HG03342 (cell line): ENCODE results near the gene PCDHA1.

Experiments used
- ATAC-seq: cut with Tn5 transposase; IDR thresholded peaks from one replicate; pipeline ENCODE4 v1.9.1; 2021; ENCODE audit warnings: mild to moderate bottlenecking, moderate library complexity; ENCODE audit not compliant: unreplicated experiment

The PCDHA1 gene

GRCh38 chr5:140986117-140986521 lies 200.2 kb downstream of the PCDHA1 start:
- ATAC-seq, result no peak

GRCh38 chr5:140988100-140988499 lies 202.2 kb downstream of the PCDHA1 start:
- no peak for ATAC-seq

- ATAC-seq, result no peak
Observed at GRCh38 chr5:140988608-140989007, 202.7 kb downstream of the PCDHA1 start.

DNA sequence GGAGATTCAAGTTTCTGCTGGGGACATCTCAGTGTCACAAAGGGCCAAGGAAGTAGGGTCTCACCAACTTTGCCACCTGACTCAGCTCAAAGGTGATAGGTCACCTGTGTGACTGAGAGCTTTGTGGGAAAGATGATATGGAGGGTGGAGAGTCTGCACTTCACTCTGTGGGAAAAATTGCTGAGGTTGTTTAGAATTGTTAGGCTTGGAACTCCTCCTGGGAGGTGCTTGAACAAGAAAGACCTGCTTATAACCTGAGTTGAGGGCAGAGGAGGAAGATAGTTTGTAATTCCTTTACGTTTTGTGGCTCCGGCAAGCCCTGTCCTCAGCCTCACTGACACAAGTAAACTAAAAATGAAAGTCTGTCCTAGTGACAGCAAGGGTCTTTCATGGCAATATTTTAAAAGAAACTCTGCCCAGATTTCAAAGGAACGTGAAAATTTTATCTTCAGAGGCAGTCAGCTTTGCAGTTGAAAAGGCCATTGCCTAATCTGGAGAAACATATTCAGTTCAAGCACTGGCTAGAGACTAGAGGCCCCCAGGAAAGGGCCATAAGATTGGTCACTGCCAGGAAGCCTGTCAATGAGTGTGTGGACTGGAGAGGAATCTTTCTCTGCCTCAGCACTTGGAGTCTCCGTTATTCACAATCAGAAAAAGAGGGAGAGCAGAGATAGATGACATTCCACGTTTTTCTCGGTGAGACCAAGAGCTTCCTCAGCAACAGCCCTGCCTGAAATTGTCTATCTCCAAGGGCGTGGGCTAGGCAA lies 203.5 kb downstream of the PCDHA1 start:
- ATAC-seq, result no peak

DNA sequence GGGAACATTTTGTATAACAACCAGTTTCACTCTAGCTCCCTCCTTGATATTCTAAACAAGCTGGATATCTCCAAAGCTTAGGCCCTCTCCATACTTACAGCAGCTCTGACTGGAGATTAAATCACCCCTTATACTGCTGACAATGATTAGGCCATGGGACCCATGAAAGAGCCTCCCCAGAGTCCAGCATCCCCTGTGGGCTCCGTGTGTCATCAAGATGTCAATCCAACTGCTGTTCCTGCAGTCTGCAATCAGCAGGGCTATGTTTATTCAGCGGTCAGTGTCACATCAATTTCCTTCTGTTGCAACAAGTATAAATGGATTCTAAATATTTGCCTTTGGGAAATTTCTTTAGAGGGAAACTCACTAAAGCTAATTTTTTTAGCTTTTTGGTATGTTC lies 206.9 kb downstream of the PCDHA1 start:
- no peak for ATAC-seq

GRCh38 chr5:140996060-140996459 lies 210.1 kb downstream of the PCDHA1 start:
- no peak for ATAC-seq

- ATAC-seq, result no peak
Observed at GRCh38 chr5:140998921-140999410, 213.0 kb downstream of the PCDHA1 start.

DNA sequence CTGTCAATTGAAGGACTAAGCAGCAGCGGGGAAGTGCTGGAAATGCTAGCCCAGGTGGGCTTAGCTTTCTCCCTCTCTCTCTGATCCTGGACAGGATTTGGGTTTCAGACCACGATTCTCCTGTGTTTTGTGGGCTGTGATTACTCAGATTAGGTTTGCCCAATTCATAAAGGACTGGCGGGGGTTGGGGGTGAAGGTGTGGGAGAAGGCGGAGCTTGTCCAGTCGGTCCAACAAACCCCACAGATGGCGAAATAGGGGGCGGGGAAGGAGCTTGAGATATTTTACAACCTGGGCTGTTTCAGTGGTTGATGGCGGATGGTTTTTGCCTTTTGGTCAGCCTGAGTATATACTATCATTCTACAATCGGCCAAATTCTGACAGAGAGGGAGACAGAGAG lies 215.5 kb downstream of the PCDHA1 start:
- no peak for ATAC-seq

DNA sequence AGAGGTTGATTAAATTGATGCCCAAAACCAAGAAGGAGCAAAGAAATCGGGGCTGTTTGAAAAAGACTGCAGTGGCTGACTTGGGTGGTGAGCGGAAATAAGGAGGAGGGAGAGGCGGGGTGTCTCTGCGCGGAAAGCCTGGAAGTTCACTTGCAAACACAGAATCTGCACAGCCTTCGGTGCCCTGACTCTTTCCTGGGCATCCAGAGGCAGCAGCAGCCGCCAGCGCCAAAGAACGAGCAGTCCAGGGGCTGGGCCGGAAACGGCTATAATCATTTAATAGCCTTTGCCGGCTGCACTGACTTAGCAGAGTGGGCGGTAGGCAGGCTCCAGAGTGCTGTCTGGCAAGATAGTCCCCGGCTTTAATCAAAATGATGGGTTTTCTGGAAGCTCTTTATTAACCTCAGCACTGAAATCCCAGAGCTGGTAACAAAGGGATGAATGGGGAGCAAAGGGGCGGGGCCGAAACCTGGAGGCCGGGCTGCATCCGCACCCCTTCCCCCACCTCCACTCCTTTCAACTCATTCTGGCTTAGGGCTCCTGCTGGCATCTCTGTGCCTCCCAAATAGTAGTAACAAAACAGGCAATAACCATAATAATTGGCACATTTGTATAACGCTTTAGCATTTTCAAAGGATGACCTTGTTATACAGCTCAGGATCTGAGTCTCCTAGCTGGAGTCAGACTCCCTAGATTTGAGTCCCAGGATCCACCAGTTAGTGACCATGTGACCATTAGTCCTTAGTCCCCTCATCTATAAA lies 216.1 kb downstream of the PCDHA1 start:
- no peak for ATAC-seq

DNA sequence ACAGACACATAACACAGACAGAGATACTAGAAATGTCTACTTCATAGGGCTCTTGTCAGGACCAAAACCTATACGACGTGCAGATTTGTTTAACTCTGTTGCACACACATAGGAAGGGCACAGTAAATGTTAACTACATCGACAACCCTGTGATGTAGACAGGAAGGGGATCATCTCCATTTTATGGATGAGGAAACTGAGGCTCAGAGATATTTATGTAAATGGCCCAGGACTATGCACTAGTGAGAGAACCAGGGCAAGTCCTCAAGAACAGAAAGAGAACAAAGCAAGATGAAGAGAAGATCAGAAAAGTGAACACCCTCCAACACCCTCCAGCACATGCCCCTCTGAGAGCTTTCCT lies 216.6 kb downstream of the PCDHA1 start:
- ATAC-seq, result no peak

DNA sequence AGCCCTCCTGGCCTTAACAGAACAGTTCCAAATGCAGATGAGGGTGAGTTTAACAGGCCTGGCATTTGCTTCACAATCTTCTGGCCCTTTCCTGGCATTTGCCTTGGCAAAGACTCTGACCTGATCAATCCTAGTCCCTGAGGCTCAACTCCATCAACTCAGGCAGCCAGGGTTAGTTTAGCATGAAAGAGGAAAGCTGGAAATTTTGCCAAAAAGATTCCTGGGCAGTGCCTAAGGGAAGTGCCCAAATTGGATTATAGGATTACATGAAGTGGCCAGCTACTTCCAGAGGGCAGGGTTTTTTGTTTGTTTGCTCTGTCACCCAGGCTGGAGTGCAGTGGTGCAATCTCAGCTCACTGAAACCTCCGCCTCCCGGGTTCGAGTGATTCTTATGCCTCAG lies 217.1 kb downstream of the PCDHA1 start:
- no peak for ATAC-seq

- ATAC-seq, result no peak
Observed at GRCh38 chr5:141003791-141004611, 218.1 kb downstream of the PCDHA1 start.

GRCh38 chr5:141007791-141008190 lies 221.9 kb downstream of the PCDHA1 start:
- no peak for ATAC-seq

DNA sequence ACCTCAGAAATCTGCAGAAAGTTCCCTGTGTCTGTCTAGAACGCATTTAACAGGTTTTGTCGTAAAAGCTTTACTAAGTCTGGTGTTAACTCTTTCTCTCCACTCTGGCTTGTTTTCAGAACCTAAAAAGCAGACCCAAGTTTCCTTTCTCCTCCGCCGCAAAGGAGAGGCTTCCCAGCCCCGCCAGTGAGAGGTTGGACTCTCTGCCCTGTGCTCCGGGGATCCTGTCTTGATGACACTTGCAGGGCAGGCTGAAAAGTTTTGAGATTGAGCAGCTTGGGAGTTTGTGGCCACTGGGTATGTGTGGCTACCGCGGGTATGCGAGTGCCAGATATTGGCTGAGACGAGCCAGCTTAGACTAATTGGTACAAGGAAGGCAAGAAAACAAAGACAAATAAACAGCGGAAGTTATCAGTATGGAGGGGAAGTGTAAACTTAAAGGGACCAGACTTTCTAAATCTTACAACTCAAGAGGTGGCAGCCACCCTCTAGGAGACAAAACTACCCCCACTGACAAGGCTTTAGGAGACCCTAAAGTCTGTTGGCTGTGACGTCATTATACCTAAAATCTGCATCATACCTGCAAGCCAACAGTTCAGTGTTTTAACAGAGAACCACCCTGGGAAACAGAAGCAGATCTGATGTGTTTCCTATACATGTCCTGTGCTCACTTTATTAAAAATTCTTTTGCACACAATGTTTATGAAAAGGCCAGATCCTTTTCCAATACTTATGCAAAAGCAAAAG lies 224.3 kb downstream of the PCDHA1 start:
- ATAC-seq, result no peak

DNA sequence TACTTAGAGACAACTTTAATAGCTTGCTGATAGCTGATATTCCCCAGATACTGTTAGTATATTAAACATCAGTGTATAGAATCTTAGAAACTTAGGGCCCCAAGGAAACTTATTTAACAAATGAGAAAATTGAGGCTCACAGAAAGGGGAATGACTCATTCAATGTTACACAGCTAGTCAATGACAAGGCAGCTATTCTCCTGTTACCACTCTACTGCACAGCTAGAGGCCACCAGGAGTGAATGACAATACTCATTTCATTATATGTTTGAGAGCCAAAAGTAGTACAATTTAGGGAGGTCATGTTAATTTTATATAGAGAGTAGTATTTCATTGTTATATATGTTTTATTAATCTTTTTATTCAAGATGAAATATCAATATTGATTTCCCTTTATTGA lies 232.0 kb downstream of the PCDHA1 start:
- ATAC-seq, result no peak

DNA sequence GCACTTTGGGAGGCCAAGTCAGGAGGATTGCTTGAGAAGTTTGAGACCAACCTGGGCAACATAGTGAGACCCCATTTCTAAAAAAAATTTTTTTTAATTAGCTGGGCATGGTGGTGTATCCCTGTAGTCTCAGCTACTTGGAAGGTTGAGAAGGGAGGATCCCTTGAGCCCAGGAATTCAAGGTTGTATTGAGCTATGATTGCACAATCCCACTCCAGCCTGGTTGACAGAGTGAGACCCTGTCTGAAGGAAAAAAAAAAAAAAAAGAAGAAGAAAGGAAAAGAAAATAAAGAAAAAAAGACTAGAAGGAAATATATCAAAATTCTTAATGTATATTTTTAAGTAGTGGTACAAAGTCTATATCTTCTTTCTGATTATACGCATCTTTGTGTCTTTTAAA lies 236.4 kb downstream of the PCDHA1 start:
- no peak for ATAC-seq

DNA sequence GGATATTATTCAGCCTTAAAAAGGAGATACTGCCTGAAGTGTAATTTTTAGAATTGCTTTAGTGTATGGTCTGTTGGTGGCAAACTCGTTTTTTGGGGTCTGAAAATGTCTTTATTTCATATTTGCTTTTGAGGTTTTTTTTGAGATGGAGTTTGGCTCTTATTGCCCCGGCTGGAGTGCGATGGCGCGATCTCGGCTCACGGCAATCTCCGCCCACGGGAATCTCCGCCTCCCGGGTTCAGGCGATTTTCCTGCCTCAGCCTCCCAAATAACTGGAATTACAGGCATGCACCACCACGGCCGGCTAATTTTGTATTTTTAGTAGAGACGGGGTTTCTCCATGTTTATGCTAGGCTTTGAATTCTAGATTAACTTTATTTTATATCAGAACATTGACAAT lies 245.1 kb downstream of the PCDHA1 start:
- no peak for ATAC-seq

GRCh38 chr5:141032626-141033025 lies 246.7 kb downstream of the PCDHA1 start:
- no peak for ATAC-seq

DNA sequence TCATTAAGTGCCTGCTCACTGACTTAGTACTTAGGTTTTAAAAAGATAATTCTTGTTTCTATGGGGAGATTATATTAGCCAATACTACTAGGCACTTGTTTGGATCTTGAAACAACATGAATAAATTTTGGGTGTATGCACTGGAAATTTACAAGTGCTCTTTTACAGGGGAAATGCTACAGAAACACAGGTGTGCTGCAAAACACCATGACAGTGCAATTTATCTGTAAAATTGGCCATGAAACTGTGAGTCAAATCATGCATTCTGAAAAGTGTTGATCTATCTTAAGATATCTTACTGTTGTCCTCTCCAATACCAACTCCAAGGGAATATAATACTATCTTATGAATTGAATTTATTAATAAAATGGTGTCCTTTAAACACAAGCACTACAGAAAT lies 253.1 kb downstream of the PCDHA1 start:
- no peak for ATAC-seq

DNA sequence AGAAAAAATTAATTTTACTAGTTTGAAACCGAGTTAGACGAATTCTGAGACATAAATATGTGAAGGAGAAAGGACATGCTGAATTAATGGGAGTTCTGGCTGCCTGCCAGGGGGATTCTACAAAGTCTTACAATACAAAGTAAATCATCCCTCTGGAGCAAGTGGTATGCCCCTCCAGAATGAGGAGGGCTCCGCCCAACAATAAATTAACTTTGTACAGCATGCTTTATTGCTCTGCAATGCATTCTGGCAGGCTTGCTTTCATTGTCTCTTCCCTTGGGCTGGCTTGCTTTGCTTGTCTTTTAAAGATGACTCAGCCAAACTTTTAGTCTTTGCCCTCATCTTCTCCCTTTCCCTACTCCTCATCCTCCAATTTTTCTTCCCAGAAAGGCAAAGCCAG lies 253.6 kb downstream of the PCDHA1 start:
- no peak for ATAC-seq
